ENCODE results near the gene RAD21L1.
"Not testable (repeated sequence)": the region's sequence is repeated elsewhere in the genome, so short reads cannot be mapped to it uniquely, and the experiment has no call there.

The RAD21L1 gene

DNA sequence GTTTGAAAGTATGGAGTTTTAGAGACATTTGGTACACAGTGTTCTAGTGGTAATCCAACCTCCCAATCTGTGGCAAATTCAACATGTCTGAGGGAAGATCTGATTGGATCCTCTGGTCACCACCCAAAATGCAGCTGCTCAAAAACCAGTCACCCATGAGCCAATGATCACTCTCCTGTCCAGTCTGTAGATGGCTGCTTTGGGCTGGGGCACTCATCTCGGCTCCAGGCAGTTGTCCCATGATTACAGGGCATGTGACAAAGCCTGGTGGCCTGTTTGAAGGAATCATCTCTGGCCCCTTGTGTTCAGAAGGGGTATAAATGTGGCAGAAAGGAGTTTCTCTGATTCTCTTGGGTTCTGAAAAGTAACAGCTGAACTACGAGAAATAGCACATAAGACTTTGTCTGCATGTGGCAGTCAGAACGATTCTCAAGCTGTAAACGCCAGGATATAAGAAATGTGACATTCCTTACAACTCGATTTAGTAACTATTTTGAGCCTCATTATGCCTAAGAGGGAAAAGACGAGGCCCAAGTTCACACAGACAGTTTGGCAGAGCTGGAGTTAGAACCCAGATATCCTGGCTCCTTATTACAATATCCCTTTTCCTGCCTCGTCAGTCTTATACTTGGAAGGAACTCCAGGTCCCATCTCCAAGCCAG is 26.5 kb upstream of the RAD21L1 start:
- DNase-seq (ENCODE audit: low read depth in 3 of 3, low spot score in 1 of 3): no peak

DNA sequence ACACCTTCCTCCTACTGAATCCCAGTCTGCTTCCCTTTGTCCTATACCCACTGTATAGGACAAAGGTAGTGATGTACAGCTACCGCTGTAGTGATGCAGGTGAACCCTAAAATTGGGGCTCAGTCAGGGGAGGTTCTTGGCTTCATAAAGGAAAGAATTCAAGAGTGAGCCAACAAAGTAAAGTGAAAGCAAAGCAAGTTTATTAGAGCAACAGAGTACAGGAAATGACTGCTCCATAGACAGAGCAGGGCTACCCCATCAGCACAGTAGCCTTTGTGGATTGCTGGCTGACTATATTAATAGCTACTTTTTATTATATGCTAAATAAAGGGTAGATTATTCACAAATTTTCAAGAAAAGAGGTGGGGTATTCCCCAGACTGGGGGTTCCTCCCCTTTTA is 25.9 kb upstream of the RAD21L1 start:
- DNase-seq (ENCODE audit: low read depth in 3 of 3, low spot score in 1 of 3): no peak

DNA sequence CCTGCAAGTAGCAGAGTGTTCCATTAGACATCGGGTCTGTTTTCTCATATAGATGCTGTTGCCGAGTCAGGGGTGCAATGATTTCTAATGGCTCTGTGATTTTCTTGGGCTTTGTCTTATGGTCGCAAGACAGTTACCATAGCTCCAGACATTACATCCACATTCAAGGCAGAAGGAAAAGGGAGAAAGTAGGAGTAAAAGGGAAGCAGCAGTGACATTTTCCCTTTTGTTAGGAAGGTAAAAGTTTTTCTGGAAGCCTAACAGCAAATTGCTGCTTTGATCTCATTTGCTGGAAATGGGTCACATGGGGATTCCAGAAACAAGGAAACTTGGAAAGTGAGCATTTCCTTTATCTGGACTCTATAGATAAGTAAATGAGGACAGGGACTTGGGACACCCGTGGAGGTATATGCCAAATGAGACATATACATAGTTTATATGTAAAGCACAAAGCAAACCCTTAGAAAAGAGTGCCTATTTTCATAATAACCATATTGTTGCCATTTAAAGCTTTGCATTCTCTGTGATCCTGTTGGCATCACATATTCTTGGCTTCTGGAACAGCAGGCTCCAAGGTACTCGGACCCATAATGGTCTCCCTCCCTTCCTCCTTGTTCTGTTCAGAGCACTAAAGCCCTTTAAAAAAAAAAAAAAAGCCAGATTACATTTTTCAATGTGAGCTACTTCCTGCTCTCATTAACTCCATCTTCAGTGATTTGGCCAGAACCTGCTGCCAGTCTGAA is 22.9 kb upstream of the RAD21L1 start, which contains the start of gene C20orf202:
C20orf202 (plus strand) TSS at position 693 of the 743 bp plus-strand sequence. CDS start 132 bp downstream, outside the sequence.
- DNase-seq (ENCODE audit: low read depth in 3 of 3, low spot score in 1 of 3): no peak

DNA sequence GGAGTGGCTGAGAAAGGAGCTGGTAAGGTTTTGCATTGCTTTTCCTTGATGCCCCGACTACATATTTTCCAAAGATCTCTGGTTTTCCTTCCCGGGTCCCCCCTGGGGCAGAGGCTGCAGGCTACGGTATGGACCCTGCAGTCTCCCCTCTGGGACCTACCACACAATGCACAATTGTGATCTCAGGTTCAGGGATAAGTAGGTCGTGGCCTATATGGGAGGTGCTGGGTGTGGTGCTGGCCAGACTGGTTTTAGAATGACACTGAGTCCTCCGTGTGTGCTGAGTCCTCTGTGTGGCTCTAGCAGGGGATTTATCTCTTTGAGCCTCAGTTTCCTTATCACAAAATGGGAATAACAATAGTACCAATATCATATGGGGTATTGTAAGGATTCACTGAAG is 22.2 kb upstream of the RAD21L1 start:
- DNase-seq (ENCODE audit: low read depth in 3 of 3, low spot score in 1 of 3): no peak

DNA sequence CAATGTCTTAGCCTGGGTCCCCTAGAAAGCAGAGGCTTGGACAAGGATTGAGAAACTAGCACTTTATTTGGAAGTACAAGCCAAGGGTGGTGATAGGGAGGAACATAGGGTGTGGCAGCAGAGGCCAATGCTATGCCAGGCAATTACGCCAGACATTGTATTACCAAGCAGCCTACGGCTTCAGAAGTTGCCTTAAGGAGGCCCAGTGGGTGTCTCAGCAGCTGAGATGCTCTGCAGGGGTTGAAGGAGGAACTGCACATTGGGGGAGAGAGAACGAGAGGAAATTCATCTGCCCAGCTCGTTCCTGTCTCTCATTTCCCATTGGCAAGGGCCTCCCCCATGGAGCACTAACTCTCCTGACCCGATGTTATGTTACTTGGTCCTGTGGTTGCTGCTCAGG is 21.7 kb upstream of the RAD21L1 start:
- no peak for DNase-seq (ENCODE audit: low read depth in 3 of 3, low spot score in 1 of 3)

DNA sequence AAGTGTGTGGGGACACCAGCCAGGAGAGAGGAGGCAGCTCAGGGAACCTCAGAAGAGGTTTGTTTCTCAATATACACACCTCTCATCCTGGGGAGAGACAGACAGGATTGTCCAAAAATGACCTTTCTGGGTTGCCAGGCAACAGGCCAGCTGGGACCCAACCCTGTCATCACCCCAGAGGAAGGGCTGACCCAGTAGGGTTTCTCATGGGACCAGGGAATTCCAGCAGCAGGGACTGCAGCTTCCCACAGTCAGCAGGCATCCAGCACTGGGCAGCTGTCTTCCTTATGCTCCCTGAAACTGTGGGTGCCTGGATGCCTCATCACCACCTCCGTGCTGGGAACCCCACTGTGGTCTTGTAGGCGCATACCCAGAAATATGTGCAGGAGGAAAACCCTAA is 21.3 kb upstream of the RAD21L1 start:
- DNase-seq (ENCODE audit: low read depth in 3 of 3, low spot score in 1 of 3): no peak

DNA sequence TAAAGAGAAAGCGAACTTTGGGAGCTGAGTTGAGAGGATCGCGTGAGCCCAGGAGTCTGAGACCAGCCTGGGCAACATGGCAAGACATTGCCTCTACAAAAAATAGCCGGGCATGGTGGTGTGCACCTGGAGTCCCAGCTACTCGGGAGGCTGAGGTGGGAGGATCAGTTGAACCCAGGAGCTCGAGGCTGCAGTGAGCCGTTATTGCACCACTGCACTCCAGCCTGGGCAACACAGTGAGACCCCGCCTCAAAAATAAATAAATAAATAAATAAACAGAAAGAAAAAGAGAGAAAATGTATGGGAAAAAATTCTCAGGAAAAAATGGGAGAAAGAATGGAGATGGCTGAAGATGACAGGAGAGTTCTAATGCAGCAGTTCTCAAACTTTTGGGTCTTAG is 20.0 kb upstream of the RAD21L1 start:
- DNase-seq (ENCODE audit: low read depth in 3 of 3, low spot score in 1 of 3): no peak

DNA sequence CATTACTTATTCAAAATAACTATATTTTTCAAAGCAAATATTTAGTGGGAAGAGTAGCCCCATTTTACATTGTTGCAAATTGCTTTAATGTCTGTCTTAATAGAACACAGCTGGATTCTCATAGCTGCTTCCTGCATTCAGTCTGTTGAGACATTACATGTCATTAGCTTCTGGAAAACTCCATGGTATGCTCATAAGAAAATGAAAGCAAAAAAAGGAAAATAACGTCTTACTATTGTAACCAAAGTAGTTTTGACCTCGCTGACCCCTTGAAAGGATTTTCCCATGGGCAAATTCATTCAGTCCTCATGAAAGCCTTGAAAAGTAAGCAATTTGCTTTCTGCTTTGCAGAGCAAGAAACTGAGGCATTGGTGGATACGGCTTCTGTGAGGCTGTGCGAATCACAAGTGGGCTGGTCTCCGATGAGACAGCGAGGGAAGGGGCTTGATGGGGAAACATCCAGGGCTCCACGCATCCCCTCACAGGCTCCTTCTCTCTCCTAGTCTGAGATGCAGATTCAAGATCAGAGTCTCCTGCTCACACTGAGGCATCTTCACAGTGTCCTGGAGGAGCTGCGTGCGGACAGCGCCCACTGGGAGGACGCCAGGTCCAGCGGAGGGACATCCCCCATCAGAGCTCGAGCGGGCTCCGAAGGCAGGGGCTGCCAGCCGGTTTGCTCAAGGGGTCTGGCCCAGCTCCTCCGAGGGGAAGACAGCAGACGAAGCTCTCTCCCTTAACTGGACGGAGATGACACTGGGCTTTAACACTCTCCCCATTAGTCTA is 19.3 kb upstream of the RAD21L1 start:
- DNase-seq (ENCODE audit: low read depth in 3 of 3, low spot score in 1 of 3): no peak

DNA sequence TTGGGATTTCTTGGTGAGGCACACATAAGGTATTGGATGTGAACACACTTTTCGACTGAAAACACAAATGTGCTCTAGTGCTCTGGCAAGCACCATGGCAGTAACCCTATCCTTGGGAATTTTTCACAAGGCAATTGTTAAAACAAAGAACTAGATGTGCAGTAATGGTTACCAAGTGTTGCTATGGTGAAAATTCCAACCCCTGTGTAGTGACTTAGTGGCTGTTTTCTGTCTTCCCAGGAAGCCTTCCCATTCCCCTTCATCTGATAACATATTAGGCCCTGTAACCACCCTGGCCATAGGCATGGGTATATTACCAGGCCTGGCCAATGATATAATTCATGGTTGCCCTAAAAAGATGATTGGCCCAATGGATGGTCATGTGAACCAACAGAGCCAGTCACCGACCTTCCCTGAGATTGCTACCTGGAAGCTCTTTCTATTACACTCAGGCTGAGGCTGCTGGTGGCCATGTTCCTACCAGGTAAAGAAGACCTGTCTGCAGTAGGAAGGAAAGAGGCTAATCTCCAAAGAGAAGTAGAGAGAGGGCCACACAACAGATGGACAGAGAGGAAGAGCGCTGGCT is 18.5 kb upstream of the RAD21L1 start:
- DNase-seq (ENCODE audit: low read depth in 3 of 3, low spot score in 1 of 3): no peak

DNA sequence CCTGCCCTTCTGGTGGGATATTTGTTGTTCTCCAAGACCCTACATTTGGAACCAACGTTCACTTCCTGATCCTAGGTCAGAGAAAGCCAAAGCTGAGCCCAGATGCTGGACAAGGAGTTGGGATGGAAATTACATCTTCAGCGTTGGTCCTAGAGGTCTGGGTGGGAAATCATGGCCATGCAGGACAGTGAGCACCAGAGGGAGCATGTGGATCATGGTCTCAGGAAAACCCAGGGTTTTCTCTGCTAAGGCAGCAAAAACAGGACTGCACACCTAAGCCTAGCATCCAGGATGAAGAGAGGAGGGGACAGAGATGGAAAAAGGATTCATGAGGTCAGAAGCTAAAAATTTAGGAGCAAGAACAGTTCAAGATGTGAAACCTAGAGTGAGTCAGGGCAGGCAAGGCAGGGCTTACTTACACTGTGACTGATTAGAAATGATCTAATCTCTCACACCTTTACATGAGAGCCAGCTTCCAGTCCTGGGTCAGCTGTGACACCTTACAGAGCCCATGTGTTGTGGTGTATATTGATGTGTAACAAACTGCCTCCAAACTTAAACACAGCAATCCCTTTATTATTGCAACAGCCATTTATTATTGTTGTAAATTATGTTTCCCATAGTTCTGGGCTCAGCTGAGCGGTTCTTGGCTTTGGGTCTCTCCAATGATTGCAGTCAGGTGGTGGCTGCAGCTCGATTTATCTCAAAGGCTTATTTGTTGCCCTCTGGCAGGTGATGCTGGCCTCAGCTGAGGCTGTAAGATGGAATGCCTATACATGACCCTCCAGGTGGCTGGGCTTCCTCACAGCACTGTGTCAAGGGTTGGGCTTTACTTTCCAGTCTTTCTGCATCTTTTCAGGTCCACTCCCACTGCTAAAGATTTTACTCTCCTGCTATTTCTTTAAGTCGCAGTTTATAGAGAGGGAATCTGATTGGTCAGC is 16.1 kb upstream of the RAD21L1 start:
- no peak for DNase-seq (ENCODE audit: low read depth in 3 of 3, low spot score in 1 of 3)

DNA sequence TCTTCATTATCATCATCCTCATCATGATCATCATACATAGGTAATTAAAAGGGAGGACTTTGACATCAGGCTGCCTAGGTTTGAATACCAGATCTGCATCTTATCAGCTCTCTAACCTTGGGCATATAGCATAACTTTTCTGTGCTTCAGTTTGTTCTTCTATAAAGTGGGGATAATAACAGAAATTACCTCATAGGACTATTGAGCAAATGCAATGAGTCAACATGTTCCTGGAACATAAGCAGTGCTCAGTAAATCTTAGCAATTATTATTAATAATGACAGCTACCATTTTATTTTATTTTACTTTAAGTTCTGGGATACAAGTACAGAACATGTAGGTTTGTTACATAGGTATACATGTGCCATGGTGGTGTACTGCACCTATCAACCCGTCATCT is 15.3 kb upstream of the RAD21L1 start:
- DNase-seq (ENCODE audit: low read depth in 3 of 3, low spot score in 1 of 3): no peak

DNA sequence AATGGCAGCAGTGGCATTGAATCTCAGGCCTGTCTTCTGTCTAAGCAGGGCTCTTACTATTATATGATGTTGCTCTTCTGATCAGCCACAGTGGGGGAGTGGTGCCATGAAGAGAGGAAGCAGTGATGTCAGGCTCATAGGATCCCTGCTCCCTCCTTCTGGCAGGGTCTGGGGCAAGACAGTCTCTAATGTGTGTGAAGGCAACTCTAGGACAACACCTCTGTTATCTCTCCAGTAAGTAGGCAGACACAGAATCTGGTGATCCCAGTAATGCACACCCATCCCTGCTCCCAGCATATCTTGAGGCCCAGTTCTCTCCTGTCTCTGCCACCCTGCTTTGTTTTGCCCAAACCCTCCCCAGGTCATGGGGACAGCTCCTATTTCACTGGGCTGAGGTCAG is 13.8 kb upstream of the RAD21L1 start:
- DNase-seq (ENCODE audit: low read depth in 3 of 3, low spot score in 1 of 3): no peak

DNA sequence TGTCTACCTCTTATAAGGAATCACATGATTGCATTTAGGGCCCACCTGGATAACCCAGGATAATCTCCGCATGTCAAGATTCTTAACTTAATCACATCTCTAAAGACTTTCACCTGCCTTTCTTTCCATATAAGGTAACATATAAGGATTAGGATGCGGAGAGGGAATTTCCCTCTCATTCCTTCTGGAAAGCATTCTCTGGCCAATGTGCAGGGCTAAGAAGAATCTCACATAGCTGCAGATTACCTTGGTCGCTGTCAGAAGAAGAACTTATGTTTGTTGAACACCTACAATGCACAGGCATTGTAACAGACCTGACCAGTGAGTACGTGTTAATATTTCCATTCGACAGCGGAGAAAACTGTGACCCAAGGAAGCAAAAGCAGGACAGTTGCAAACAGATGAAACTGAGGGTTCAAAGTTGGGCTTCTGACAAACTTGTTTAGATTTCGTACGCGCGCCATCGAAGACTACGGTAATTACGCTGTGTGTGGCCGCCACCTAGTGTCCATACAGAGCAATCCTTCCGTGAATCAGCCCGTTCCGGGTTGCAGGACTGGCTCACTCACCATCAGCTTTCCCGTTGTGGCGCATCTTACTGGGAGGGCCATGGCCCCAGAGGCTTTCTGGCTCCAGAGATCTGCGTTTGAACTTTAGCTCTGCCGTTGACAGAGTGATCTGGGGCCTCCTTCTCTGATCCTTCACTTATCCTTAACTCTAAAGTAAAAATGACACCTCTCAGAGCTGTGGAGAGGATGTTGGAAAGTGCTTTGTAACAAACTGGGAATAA is 13.0 kb upstream of the RAD21L1 start:
- DNase-seq (ENCODE audit: low read depth in 3 of 3, low spot score in 1 of 3): peak; percentile 22 to 38 (median 25)

DNA sequence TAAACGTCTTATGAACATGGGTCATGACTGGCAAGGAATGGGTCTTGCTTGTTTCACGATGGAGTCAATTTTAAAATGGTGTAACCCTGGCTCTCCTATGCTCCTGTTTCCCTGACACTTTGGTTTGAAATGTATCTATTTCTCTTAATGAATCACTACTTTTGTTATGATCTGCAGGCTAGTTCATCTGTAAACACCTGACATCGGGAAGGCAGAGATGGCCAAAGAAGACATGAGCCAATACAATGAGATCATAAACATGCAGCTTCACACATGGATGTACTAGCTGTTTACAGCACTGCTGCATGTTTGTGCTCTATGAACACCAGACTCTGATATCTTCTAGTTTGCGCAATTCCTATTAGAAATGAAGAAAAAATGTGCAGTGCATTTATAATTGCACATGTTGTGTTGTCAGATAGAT is 11.0 kb upstream of the RAD21L1 start:
- DNase-seq (ENCODE audit: low read depth in 3 of 3, low spot score in 1 of 3): no peak

DNA sequence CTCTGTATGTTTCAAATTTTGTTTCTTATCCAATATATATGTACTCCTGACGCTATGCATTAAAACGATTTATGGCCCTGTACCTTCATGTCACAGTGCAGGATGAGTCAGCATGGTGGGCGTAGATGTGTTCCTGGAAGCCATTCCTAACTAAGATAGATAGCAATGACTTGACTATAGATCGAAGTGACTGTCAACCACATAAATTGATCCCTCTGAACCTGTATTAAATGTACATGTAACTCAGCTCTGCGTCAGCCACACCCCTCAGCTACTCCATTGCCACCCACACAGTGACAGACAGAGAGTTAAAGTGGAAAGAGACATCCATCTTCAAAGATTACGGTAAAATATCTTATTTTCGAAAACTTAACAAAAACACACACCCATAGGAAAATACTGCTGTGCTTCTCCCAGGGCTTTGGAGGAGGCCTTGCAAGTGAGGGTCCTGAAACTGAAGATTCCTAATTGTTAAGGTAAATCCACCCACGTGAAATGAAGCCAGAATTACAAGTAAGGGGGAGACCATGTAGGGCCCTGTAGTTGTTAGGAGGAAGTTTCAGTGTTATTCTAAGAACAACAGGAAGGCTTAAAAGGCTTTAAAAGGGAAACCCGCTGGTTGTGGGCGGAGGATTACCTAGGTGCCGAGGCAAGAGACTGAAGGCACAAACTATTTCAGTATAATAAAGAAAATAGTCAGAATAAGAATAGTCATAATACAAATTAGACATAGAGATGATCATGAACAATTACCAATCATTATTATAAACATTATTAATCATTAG is 10.3 kb upstream of the RAD21L1 start:
- DNase-seq (ENCODE audit: low read depth in 3 of 3, low spot score in 1 of 3): peak in 1 of 3 donors; percentile 22

DNA sequence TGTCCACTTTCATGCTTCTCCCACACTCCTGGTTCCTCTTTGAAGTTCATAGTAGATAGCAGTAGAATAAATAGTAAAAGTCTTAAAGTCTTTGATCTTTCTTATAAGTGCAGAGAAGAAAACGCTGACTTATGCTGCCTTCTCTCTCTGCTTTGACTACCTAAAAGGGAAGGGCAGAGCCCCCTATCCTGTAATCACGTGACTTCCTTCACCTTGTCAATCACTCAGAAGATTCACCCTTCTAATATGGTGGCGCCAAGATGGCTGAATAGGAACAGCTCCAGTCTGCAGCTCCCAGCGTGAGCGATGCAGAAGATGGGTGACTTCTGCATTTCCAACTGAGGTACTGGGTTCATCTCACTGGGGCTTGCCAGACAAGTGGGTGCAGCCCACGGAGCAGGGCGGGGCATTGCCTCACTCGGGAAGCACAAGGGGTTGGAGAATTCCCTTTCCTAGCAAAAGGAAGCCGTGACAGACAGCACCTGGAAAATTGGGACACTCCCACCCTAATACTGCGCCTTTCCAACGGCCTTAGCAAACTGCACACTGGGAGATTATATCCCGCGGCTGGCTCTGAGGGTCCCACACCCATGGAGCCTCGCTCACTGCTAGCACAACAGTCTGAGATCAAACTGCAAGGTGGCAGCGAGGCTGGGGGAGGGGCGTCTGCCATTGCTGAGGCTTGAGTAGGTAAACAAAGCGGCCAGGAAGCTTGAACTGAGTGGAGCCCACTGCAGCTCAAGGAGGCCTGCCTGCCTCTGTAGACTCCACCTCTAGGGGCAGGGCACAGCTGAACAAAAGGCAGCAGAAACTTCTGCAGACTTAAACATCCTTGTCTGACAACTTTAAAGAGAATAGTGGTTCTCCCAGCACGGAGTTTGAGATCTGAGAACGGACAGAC is 9.1 kb upstream of the RAD21L1 start:
- not testable (repeated sequence) for DNase-seq (ENCODE audit: low read depth in 3 of 3, low spot score in 1 of 3)

DNA sequence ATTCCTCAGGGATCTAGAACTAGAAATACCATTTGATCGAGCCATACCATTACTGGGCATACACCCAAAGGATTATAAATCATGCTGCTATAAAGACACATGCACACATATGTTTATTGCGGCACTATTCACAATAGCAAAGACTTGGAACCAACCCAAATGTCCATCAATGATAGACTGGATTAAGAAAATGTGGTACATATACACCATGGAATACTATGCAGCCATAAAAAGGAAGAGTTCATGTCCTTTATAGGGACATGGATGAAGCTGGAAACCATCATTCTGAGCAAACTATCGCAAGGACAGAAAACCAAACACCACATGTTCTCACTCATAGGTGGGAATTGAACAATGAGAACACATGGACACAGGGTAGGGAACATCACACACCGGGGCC is 3.1 kb upstream of the RAD21L1 start:
- not testable (repeated sequence) for DNase-seq (ENCODE audit: low read depth in 3 of 3, low spot score in 1 of 3)
